ENCODE data around the gene MAP4K4.

Gene MAP4K4

DNA sequence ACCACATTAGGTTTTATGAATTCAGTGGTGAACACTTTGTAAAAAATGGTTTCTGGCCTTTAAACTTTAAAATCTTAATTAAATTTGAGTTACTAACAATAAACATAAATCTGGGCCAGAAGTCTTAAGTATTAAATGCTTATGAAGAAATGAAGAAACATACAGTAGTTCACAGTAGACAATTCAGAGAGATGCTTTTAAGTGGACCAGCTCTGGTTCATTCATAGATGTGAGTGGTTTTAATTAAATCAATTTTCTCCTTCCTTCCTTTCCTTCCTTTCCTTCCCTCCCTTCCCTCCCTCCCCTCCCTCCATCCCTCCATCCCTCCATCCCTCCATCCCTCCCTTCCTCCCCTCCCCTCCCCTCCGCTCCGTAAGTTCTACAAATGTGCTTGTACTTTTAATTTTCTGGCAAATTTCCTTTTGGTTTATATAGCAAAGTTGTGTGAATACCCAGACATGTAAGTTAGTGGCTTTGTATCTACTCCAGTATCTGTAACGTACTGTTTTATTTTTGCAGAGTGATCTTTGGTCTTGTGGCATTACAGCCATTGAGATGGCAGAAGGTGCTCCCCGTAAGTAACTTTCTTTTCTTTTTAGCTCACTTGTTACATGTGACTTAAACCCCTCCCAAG lies 136.5 kb downstream of the MAP4K4 start:
- DNase-seq (ENCODE audit: low read depth in 2 of 3, low spot score in 2 of 3) = no peak

DNA sequence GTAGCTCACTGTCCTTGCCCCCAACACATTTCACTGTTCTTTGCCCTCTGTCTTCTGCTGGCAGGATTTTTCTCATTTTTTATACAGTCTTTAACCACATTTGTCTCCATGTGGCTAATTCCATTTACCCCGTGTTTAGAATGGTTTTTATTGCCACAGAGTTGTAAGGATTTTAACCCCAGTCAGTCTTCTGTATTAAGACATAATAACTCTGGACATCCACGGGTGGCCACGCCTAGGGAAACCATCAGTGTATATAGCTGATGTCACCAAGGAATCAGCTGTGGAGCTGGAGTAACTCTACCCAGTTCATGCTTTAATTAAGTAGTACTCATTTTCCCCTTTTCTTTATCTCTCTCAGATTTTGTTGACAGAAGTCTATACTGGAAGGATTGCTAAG lies 139.8 kb downstream of the MAP4K4 start:
- no peak for DNase-seq (ENCODE audit: low read depth in 2 of 3, low spot score in 2 of 3)

DNA sequence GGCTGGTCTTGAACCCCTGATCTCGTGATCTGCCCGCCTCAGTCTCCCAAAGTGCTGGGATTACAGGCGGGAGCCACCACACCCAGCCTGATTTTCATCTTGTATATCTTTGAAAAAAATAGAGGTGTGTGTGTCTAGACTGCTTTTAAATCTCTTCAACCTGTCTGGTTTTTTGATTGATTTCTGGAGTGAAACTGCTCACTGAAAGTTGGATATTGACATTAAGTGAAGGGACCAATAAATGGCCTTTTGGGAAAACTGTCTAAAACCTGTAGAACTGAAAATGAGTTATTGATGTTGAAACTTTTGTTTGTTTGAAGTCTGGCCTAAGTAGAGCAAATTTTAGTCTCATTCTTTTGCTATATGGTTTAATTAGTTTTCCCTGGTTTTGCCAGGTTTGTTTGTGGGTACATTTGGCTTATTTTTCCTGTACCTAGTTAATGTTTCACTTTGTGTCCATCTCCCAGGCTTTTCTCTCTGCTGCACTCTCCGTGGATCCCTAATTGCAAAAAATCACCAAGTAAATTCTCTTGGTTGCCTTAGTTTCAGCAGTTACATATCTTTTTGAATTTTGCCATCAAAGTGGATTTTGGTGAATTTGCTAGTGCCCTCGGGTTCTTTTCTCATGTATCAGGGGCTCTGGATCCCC lies 144.3 kb downstream of the MAP4K4 start:
- no peak for DNase-seq (ENCODE audit: low read depth in 2 of 3, low spot score in 2 of 3)

DNA sequence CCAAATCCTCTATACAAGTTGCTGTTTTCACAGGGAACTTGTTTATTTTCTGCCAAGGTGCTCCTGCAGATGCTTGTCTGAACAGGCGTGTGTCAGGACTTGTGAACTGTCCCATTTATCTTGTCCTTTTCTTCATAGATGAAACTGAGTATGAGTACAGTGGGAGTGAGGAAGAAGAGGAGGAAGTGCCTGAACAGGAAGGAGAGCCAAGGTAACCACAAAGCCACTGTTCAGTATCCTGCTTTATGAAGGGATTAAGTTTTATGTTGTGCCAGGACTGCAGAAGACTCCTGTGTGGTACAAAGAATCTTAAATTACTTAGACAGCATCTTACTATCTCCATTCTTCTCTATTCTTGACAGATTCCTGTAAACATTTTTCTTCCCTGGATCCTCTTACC lies 145.0 kb downstream of the MAP4K4 start:
- no peak for DNase-seq (ENCODE audit: low read depth in 2 of 3, low spot score in 2 of 3)

DNA sequence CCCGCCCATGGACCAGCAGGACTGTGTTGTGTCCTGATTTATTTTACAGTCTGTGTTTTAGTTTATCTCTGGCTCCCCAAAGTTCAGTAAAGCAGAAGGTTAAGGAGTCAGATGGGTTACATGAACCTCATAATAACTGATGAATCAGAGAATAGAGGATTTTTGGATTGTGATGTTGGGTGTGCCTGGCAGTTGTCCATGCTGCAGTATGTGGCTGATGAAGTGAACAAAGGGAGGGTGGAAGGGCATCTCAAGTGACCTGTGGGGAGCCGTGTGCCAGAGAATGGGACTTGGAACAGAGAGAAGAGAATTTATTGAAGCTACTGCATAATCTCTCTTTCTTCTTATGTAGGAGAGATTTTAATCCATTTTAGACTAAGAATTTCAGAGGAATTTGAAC lies 145.5 kb downstream of the MAP4K4 start:
- no peak for DNase-seq (ENCODE audit: low read depth in 2 of 3, low spot score in 2 of 3)

DNA sequence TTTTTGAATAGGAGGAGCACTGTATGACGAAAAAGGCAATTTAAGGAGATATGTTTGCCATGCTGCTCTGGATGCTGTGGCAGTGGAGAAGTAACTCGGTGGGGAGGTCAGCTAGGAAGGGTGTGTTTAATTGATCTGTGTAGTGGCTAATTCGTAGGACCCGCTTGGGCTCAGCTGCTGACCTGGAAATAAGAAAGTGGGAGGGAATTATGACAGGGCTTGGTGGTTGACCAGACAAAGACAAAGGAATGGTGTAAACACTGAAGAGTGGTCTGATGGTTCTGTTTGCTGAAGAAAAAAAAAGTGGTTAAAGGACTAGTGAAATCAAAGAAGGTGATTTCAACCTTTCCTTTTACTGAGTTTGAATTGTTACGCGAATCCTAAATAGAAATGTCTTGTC lies 146.0 kb downstream of the MAP4K4 start:
- DNase-seq (ENCODE audit: low read depth in 2 of 3, low spot score in 2 of 3) = no peak

DNA sequence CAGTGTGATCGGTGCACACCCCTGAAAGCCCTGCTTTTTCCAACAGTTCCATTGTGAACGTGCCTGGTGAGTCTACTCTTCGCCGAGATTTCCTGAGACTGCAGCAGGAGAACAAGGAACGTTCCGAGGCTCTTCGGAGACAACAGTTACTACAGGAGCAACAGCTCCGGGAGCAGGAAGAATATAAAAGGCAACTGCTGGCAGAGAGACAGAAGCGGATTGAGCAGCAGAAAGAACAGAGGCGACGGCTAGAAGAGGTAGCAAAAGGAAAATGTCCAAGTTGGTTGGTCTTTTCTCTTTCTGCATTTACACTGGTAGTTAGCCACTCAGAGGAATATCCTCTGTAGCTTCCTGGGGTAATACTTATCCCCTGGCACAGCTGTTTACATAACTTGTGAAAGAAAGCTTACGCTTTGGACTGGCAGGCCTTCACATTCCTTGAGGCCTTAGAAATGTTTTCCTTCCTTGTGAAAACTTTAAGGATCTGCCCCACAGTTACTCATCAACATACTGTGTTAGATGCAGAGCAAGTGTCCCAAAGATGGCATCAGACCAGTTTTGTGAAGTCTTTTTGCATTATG lies 146.6 kb downstream of the MAP4K4 start:
- DNase-seq (ENCODE audit: low read depth in 2 of 3, low spot score in 2 of 3) = no peak

DNA sequence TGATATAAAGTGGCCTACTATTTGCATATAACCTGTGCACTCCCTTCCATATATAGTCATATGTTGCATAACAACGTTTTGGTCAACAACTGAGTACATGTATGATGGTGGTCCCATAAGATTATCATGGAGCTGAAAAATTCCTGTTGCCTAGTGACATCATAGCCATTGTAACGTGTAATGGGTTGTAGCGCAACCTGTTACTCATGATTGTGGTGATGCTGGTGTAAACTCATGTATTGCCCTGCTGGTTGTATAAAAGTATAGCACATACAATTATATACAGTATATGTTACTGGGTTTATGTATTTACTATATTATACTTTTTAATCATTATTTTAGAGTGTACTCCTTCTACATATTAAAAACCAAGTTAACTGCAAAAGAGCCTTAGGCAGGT lies 149.5 kb downstream of the MAP4K4 start:
- DNase-seq (ENCODE audit: low read depth in 2 of 3, low spot score in 2 of 3) = no peak

DNA sequence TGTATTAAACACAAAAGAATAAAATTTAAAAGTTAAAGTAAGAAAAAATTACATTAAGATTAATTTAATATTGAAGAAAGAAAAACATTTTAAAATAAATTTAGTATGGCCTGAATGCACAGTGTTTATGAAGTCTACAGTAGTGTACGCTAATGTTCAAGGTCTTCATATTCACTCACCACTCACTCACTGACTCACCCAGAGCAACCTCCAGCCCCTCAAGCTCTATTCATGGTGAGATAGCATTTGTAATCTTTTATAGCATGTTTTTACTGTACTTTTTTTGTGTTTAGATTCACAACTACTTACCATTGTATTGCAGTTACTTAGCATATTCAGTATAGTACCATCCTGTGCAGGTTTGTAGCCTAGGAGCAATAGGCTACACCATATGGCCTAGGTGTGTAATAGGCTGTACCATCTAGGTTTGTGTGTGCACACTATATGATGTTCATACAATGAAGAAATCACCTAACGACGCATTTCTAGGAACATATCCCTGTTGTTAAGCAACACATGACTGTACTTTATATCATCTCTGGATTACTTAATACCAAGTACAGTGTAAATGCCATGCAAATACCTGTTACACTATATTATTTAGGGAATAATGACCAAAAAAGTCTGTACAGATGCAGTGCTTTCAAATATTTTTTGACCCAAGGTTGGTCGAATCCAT lies 150.3 kb downstream of the MAP4K4 start:
- no peak for DNase-seq (ENCODE audit: low read depth in 2 of 3, low spot score in 2 of 3)

DNA sequence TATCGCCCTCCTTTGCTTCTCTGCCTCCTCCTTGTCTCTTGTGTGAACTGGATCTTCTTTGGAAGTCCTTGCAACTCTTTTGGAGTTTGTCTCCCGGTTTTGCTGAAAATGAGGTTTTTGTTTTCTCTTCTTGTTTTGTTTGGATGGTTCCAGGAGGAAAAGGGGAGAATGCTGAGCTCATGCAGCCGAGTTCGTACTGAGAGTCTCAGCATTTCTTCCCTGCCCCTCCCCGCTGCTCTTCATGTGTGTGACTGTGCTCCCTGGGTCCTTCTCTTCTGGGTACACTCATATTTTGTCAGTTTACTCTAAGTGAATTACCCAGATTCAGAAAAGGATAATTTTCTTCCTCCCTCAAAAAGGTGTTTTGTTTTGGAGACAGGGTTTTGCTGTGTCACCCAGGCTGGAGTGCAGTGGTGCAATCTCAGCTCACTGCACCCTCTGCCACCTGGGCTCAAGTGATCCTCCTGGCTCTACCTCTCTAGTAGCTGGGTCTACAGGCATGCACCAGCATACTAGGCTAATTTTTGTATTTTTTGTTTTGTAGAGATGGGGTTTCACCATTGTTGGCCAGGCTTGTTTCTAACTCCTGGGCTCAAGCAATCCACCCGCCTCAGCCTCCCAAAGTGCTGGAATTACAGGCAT lies 151.4 kb downstream of the MAP4K4 start:
- DNase-seq (ENCODE audit: low read depth in 2 of 3, low spot score in 2 of 3) = no peak

DNA sequence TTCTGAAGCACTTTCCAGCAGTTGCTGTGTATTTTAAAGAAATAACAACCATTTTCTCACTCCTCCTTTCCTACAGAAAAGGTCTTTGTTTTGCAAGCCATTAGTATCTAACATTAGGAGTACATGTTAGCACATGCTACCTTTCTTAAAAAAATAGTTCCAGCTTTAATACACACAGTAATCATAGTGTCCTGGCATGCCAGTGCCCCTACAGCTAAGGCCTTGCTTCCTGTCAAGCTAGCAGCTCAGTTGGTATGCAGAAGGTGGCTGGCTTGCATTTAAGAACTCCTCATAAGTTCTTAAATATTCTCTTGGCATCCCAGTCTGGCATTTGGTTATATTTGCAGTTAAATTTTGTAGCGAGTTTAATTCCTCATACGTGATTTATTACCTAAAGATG lies 152.9 kb downstream of the MAP4K4 start:
- DNase-seq (ENCODE audit: low read depth in 2 of 3, low spot score in 2 of 3) = no peak

DNA sequence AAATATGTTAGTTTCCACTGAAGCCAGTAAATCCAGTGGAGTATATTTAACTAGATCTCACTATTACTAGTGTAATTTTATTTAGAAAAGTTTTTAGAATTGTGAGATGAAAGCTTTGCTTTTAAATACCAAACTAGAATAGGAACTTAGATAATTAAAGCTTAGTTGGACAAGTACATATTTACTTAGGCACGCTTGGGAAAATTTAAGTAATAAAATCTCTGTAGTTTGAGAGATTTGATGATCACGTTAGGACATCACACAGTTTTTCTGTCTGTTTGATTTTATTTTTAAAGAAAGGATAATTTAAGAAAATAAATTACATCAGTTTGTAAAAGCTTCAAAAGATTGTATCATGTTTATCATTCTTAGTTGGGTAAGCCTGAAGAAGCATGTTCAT lies 153.5 kb downstream of the MAP4K4 start:
- no peak for DNase-seq (ENCODE audit: low read depth in 2 of 3, low spot score in 2 of 3)

DNA sequence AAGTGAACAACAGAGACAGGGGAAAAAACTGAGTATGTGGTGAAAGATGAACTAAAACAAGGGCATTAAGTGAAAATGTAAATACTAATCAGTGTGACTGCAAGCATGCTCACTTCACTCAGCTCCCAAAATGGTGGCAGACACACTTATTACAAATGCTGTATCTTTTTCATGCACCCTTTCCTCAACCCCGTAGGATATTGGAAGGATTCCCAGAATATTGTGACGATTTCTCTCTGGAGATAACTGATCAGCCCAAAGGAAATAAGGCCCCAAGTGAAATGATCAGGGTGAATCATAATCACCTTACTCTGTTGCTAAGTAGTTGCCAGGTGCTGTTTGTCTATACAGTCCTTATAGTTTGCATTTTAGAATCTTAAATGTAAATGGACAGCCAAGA lies 155.3 kb downstream of the MAP4K4 start:
- no peak for DNase-seq (ENCODE audit: low read depth in 2 of 3, low spot score in 2 of 3)

DNA sequence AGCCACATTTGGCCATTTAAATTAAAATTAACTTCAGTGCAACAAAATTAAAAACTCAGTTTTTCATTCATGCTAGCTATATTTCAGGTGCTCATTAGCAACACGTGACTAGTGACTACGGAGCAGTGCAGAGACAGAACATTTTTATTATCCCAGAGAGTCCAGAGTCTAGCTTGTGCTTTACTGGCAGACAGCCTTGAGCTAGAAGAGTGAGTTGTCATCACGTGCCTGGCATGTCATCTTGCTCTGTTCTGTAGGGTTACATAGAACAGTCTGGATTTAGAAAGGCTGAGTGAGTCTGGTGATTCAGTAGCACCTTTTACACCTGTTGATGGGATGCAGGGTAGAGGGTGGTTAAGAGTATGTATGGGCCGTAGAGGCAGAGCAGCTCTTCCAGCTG lies 157.4 kb downstream of the MAP4K4 start:
- DNase-seq (ENCODE audit: low read depth in 2 of 3, low spot score in 2 of 3) = no peak

DNA sequence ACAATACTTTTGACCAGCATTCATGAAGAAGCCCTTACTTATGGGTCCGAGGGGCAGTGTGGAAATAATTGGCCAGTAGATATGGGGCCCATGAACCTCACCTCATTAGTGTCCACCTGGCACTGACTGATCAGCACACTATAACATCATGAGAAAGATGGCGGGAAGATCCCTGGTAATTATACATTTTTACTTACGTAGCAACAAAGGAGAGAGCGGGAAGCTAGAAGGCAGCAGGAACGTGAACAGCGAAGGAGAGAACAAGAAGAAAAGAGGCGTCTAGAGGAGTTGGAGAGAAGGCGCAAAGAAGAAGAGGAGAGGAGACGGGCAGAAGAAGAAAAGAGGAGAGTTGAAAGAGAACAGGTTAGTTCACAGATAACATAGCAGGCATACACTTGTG lies 158.3 kb downstream of the MAP4K4 start:
- DNase-seq (ENCODE audit: low read depth in 2 of 3, low spot score in 2 of 3) = no peak

DNA sequence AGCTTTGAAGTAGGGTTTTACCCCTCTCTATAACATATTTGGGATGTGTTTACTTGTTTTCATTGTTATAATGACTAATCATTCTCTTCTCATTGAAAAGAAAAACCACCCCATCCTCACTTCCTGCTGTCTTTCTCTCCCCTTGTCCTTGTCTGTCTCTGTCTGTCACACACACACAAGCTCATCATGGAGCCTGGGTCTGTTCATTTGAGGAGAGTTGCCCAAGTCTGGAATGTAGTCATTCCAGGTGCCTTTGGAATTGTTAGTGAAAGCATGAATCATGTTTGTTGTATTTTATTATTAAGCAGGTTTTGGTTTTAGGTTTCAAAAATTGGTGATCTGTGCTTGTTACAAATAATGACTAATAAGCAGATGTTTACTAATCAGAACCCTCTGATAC lies 160.7 kb downstream of the MAP4K4 start:
- no peak for DNase-seq (ENCODE audit: low read depth in 2 of 3, low spot score in 2 of 3)

DNA sequence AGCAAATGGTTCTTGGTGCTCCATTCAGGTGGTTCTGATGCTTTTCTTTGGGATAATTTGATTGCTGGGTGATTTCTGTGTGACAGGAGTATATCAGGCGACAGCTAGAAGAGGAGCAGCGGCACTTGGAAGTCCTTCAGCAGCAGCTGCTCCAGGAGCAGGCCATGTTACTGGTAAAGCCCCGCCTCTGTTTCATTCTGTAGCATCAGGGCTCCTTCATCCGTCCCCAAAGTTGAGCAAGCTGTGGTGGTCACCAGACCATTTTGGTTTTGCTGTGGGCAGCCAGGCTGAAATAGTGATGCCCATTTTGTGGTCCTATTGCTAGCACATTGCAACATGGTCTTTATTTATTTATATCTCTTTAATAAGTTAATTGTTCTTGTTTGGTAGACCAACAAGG lies 161.4 kb downstream of the MAP4K4 start:
- DNase-seq (ENCODE audit: low read depth in 2 of 3, low spot score in 2 of 3) = no peak

DNA sequence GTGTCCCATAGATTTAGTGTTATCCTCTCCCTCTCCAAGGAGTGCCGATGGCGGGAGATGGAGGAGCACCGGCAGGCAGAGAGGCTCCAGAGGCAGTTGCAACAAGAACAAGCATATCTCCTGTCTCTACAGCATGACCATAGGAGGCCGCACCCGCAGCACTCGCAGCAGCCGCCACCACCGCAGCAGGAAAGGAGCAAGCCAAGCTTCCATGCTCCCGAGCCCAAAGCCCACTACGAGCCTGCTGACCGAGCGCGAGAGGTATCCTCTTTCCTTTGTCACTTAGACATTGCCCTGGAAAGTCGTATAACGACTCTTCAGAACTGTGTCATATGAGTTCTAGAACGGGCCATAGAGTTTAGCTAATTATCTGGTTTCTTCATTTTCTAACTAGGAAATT lies 162.1 kb downstream of the MAP4K4 start:
- no peak for DNase-seq (ENCODE audit: low read depth in 2 of 3, low spot score in 2 of 3)

DNA sequence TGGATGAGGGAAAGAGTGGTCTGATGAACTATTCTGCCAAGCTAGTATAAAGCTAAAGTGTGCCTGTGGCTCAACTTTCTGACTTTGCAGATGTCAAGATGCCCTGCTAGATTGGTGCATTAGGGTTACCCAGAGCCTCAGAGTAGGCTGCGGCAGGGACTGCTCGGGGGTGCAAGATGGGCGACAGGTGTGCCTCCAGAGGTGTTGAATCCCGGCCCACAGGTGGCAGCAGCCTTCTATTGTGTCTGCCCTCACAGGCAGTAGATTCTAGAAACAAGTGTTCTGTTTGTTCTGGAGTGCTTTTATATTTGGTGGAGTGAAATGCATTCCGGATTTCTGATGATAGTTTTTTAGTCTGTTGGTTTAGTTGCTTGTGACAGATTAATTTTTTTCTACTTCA lies 162.7 kb downstream of the MAP4K4 start:
- no peak for DNase-seq (ENCODE audit: low read depth in 2 of 3, low spot score in 2 of 3)

DNA sequence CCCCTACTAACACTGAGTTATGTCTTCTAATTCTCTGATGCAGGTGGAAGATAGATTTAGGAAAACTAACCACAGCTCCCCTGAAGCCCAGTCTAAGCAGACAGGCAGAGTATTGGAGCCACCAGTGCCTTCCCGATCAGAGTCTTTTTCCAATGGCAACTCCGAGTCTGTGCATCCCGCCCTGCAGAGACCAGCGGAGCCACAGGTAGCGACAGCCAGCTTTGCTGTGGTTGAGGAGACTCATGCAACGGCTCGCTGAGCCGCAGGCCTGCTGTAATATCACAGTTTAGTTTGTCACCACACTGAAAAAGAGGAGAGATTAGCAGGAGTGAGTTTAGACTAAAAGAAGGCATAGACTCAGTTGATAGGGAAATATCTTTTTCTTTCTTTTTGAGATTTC lies 163.3 kb downstream of the MAP4K4 start:
- no peak for DNase-seq (ENCODE audit: low read depth in 2 of 3, low spot score in 2 of 3)

DNA sequence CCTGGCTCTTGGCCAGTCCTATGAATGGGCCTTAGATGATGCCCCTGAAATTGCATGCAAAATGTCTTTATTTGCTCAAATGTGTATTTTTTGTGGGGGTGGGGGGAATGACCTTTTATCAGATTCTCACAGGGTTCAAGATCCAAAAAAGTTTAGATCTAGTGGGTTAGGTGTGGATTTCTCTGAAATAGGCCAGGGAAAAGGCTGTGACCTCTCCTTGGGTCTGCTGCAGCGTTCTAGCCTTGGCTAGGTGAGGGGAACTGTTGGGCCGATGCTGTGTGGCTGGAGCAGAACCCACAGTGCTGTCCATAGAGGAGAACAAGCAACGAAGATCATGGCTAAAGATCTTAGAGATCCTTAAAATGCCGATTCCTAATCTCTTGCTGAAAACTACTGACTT lies 163.9 kb downstream of the MAP4K4 start:
- no peak for DNase-seq (ENCODE audit: low read depth in 2 of 3, low spot score in 2 of 3)

DNA sequence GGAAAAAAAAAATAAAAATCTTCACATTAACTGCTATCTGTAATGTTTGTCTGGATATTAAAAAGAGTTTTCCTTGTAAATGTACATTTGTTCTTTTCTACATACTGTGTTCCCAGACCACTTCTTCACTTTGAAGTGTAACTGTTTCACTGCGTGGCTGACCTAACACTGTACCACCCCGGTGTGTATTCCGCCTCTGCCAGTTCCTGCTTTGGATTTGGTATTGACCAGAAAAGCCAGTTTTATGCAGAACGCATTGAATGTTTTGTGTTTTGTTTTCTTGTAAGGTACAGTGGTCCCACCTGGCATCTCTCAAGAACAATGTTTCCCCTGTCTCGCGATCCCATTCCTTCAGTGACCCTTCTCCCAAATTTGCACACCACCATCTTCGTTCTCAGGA lies 166.0 kb downstream of the MAP4K4 start:
- DNase-seq (ENCODE audit: low read depth in 2 of 3, low spot score in 2 of 3) = no peak
